CD4-positive, CD25-positive, alpha-beta regulatory T cell (primary cell): ENCODE measurements around the gene LONP1. TPM values are rescaled to one million over a fixed set of nuclear protein-coding genes. Genes with fewer than 3 reads are reported as not detected.

ENCODE experiments used
- ATAC-seq, 2 donors: fragments of 150-1000 bp; cut with Tn5 transposase; one replicate each; pipeline ENCODE4 v1.10.0; 2021; ENCODE audit warnings: low read depth in 2 of 2, moderate number of reproducible peaks in 2 of 2, moderate library complexity in 1 of 2
- DNase-seq, 3 donors: peaks; one replicate each; pipeline versions ENCODE4 v3.0.0 to v3.0.0-alpha.2; 2012 to 2022; ENCODE audit warnings: mixed read lengths in 1 of 3
- H3K27ac ChIP-seq: one replicate; pipeline ENCODE4 v1.7.0; 2013; ENCODE audit warnings: mild to moderate bottlenecking, low read length; ENCODE audit not compliant: insufficient read depth, poor library complexity, severe bottlenecking
- H3K27me3 ChIP-seq: one replicate; pipeline ENCODE4 v1.7.0; 2013; ENCODE audit warnings: low read length; ENCODE audit not compliant: control insufficient read depth, insufficient read depth
- H3K36me3 ChIP-seq: one replicate; pipeline ENCODE4 v1.7.0; 2013; ENCODE audit warnings: mild to moderate bottlenecking, low read length, moderate library complexity; ENCODE audit not compliant: control insufficient read depth, insufficient read depth
- H3K4me1 ChIP-seq: 2 replicates; pipeline ENCODE4 v1.7.0; 2013; ENCODE audit warnings: mild to moderate bottlenecking, low read length; ENCODE audit not compliant: insufficient read depth, control insufficient read depth, poor library complexity, severe bottlenecking
- H3K4me3 ChIP-seq: one replicate; pipeline ENCODE4 v1.7.0; 2013; ENCODE audit warnings: low read depth, mild to moderate bottlenecking, low read length, moderate library complexity
- H3K9me3 ChIP-seq, 2 experiments: 1 replicate in 1 of 2; 2 replicates in 1 of 2; pipeline ENCODE4 v1.7.0; 2013; ENCODE audit warnings: low read length in 2 of 2, mild to moderate bottlenecking in 1 of 2, moderate library complexity in 1 of 2; ENCODE audit not compliant: control insufficient read depth in 2 of 2
- H3K27ac Mint-ChIP-seq, 3 donors: one replicate each; pipeline ENCODE4 v1.8.0; 2020 to 2022; ENCODE audit warnings: mild to moderate bottlenecking in 3 of 3, mixed read lengths in 3 of 3, moderate library complexity in 2 of 3
- H3K27me3 Mint-ChIP-seq: one replicate; pipeline ENCODE4 v1.8.0; 2022; ENCODE audit warnings: mild to moderate bottlenecking, mixed read lengths
- H3K36me3 Mint-ChIP-seq: one replicate; pipeline ENCODE4 v1.8.0; 2020; ENCODE audit warnings: mixed read lengths
- H3K4me1 Mint-ChIP-seq, 4 donors: one replicate each; pipeline ENCODE4 v1.8.0; 2020 to 2022; ENCODE audit warnings: mixed read lengths in 4 of 4, mild to moderate bottlenecking in 1 of 4
- H3K4me3 Mint-ChIP-seq, 4 donors: one replicate each; pipeline ENCODE4 v1.8.0; 2020 to 2022; ENCODE audit warnings: mild to moderate bottlenecking in 4 of 4, mixed read lengths in 4 of 4, moderate library complexity in 3 of 4
- H3K9me3 Mint-ChIP-seq, 7 donors: one replicate each; pipeline ENCODE4 v1.8.0; 2020 to 2022; ENCODE audit warnings: mixed read lengths in 7 of 7, mild to moderate bottlenecking in 3 of 7, moderate library complexity in 2 of 7
- polyA plus RNA-seq, 4 donors: library from polyadenylated mRNA; unstranded; fragments of 300-500 nt; fragmentation: Illumina TruSeq; gene quantifications; one replicate each; pipeline ENCODE4 v1.2.3, GENCODE V29; 2021
- total RNA-seq: library from RNA; stranded (reverse); gene quantifications from one replicate; pipeline ENCODE4 v1.2.3, GENCODE V29; 2022

Gene LONP1
- total and polyA plus RNA-seq, 5 donors from 2014 or later = 16.4 to 67.6 (median 22.7) TPM

GRCh38 chr19:5694167-5694955 lies 25.6 kb downstream of the LONP1 start:
- Histone ChIP-seq H3K4me3 (no peak overlapping the region), H3K36me3 (peaks cover 57% of the 10 kb centered on the region), H3K27me3 (no peaks in the 10 kb centered on the region), H3K4me1 (peaks cover 18% of the 10 kb centered on the region), H3K9me3 (no peaks in the 10 kb centered on the region), H3K27ac (no peak overlapping the region)
- H3K27me3 Mint-ChIP-seq = peaks cover 10% of the 10 kb centered on the region
- peaks cover 0 to 2% (median 0%) of the 10 kb centered on the region in 7 donors for H3K9me3 Mint-ChIP-seq
- H3K36me3 Mint-ChIP-seq = peaks cover 8% of the 10 kb centered on the region
- no peak overlapping the region for H3K27ac Mint-ChIP-seq
- H3K4me3 Mint-ChIP-seq = peak overlapping the region in 3 of 4 donors; percentile 27 to 65 (median 35)
- H3K4me1 Mint-ChIP-seq = peaks cover 0 to 36% (median 13%) of the 10 kb centered on the region in 4 donors
- DNase-seq = no peak
- no peak for ATAC-seq

DNA sequence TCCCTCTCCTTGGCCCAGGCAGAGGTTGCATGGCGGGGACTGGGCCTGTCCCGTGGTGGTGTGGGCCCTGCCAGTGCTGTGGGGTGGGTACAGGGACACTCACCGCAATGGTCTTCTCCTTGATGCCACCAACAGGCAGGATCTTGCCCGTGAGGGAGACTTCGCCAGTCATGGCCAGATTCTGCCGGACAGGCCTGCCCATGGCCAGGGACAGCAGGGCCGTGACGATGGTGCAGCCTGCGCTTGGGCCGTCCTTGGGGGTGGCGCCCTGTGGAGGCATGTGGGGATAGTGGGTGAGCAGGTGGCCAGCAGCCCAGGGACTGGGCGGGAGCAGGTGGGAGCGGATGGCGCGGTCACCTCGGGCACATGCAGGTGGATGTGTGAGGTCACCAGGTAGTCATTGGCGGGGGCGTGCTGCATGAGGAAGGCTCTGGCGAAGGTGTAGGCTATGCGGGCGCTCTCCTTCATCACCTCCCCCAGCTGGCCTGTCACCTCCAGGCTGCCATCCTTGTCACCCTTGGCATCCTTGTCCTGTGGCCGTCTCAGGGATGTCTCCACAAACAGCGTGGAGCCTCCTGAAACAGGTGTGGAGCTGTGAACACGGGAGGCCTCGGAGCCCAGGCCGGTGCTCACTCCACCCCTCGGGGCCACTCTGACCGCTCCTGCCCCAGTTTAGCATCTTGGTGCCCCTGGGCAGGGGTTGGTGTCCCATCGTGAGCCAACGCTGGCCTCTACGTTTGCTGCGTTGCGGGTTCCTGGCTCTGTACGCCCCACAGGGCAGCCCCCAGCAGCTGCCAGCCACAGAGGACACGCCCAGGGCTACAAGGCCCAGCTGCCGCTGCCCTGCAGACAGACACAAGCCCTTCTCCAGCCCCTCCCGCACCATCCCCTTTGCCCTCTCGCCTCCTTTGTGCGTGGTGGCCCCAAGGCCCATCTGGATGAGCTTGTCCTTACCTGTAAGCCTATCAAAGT lies 26.5 kb downstream of the LONP1 start:
- no peak overlapping the region for H3K4me3 ChIP-seq
- DNase-seq = no peak
- H3K36me3 Mint-ChIP-seq = peaks cover 8% of the 10 kb centered on the region
- H3K27ac ChIP-seq = no peak overlapping the region
- H3K27me3 ChIP-seq = no peaks in the 10 kb centered on the region
- no peak for ATAC-seq
- H3K27ac Mint-ChIP-seq = no peak overlapping the region
- H3K4me1 Mint-ChIP-seq = peaks cover 0 to 39% (median 13%) of the 10 kb centered on the region in 4 donors
- peaks cover 0 to 2% (median 0%) of the 10 kb centered on the region in 7 donors for H3K9me3 Mint-ChIP-seq
- H3K4me1 ChIP-seq = peaks cover 18% of the 10 kb centered on the region
- H3K27me3 Mint-ChIP-seq = peaks cover 10% of the 10 kb centered on the region
- H3K4me3 Mint-ChIP-seq = peak overlapping the region in 1 of 4 donors; percentile 35
- no peaks in the 10 kb centered on the region for H3K9me3 ChIP-seq
- peaks cover 49% of the 10 kb centered on the region for H3K36me3 ChIP-seq

DNA sequence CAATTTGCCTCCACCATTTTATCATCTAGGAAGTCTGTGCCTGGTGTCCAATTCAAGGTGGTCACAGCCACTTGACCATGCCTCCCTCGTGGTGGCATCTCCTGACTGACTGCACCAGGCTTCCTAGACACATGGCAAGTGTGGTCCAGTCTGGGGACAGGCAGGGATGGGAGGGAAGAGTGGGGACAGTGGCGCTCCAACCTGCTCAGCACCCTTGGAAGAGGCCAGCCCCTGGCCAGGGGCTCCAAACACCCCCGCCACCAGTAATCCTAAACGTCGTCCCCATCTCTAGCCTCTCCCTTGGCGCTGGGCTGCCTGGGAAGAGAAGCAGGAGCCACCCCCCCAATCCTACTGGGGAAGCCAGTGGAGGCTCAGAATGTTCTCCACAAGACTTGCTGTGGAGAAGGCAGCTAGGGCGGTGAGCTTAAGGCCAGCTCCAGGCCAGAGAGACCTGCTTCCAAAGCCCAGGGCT lies 27.2 kb downstream of the LONP1 start:
- H3K9me3 ChIP-seq = no peaks in the 10 kb centered on the region
- peaks cover 8% of the 10 kb centered on the region for H3K36me3 Mint-ChIP-seq
- no peaks in the 10 kb centered on the region for H3K27me3 ChIP-seq
- H3K4me1 Mint-ChIP-seq = peaks cover 0 to 45% (median 16%) of the 10 kb centered on the region in 4 donors
- H3K36me3 ChIP-seq = peaks cover 49% of the 10 kb centered on the region
- DNase-seq (no peak), ATAC-seq (no peak)
- H3K27ac Mint-ChIP-seq = peak overlapping the region in 2 of 3 donors; percentile 55 to 84
- peak overlapping the region; percentile 91 for H3K27ac ChIP-seq
- H3K4me3 Mint-ChIP-seq = peak overlapping the region; percentile 85 to 96 (median 94)
- peaks cover 19% of the 10 kb centered on the region for H3K4me1 ChIP-seq
- H3K9me3 Mint-ChIP-seq = peaks cover 0 to 2% (median 0%) of the 10 kb centered on the region in 7 donors
- H3K27me3 Mint-ChIP-seq = peaks cover 10% of the 10 kb centered on the region
- no peak overlapping the region for H3K4me3 ChIP-seq

- no peak overlapping the region for H3K4me3 ChIP-seq
- H3K36me3 ChIP-seq = peaks cover 47% of the 10 kb centered on the region
- no peaks in the 10 kb centered on the region for H3K27me3 ChIP-seq
- DNase-seq = no peak
- Mint-ChIP-seq H3K9me3 (peaks cover 0 to 2% (median 0%) of the 10 kb centered on the region in 7 donors), H3K36me3 (peaks cover 8% of the 10 kb centered on the region), H3K4me1 (peaks cover 0 to 45% (median 16%) of the 10 kb centered on the region in 4 donors), H3K27me3 (peaks cover 10% of the 10 kb centered on the region), H3K4me3 (peak overlapping the region; percentile 85 to 96 (median 94)), H3K27ac (peak overlapping the region in 2 of 3 donors; percentile 84 to 86)
- peak overlapping the region; percentile 91 for H3K27ac ChIP-seq
- H3K9me3 ChIP-seq = no peaks in the 10 kb centered on the region
- no peak for ATAC-seq
- peaks cover 26% of the 10 kb centered on the region for H3K4me1 ChIP-seq
Observed at GRCh38 chr19:5691822-5692722, 27.9 kb downstream of the LONP1 start.

- Mint-ChIP-seq H3K36me3 (peaks cover 8% of the 10 kb centered on the region), H3K27ac (peak overlapping the region; percentile 95 to 98 (median 97)), H3K27me3 (peaks cover 10% of the 10 kb centered on the region), H3K9me3 (peaks cover 0 to 2% (median 0%) of the 10 kb centered on the region in 7 donors), H3K4me3 (peak overlapping the region; percentile 85 to 96 (median 94)), H3K4me1 (peaks cover 0 to 49% (median 16%) of the 10 kb centered on the region in 4 donors)
- Histone ChIP-seq H3K4me3 (peak overlapping the region; percentile 65), H3K27me3 (no peaks in the 10 kb centered on the region), H3K27ac (peak overlapping the region; percentile 91), H3K4me1 (peaks cover 34% of the 10 kb centered on the region), H3K9me3 (no peaks in the 10 kb centered on the region), H3K36me3 (peaks cover 39% of the 10 kb centered on the region)
- DNase-seq = peak in 2 of 3 donors; percentile 43 to 51
- ATAC-seq = no peak
Observed at GRCh38 chr19:5690955-5691821, 28.8 kb downstream of the LONP1 start.

DNA sequence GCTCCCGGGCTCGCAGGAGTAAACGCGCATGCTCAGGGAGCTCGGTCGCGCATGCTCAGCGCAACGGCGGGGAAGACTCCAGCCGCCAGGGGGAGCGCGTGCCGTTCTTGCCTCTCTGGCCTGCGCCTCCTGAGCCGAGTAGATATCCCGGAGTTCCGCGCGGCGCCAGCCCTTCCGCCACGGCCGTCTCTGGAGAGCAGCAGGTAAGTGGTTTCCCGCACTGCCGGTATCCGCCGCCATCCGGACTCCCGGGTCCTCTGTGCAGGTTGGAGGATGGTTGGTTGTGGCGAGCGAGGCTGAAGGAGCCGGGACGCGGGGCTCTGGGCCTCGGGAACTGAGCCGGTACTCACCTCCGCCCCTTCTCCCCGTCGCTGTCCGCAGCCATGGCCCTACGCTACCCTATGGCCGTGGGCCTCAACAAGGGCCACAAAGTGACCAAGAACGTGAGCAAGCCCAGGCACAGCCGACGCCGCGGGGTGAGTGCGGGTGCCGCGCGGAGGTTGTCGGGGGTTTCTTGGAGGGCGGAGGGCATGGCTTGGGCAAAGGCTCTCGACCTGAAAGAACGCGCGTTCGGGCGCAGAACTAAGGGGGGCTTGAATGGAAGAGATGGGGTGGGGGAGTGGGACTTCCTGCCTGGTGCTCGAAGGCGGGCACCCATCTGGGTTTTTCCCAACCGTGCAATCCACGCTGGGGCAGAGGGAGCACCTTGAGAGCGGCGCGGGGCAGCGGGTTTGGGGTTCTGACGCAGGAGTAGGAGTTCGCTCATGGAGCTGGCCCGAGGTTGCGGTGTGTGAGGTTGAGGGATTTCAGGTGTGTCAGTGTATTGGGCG lies 29.6 kb downstream of the LONP1 start, which contains the start of gene RPL36:
TSS of gene RPL36 (plus strand) at position 171 of the 830 bp plus-strand sequence. CDS start at position 384, 213 bp downstream.
- DNase-seq (peak; percentile 96 to 98 (median 97)), ATAC-seq (peak; percentile 68 to 71)
- H3K27me3 Mint-ChIP-seq = peaks cover 10% of the 10 kb centered on the region
- H3K36me3 Mint-ChIP-seq = peaks cover 8% of the 10 kb centered on the region
- peak within 1 kb of the TSS; percentile 85 to 96 (median 94) for H3K4me3 Mint-ChIP-seq
- peaks cover 0 to 2% (median 0%) of the 10 kb centered on the region in 7 donors for H3K9me3 Mint-ChIP-seq
- peaks cover 0 to 55% (median 16%) of the 10 kb centered on the region in 4 donors for H3K4me1 Mint-ChIP-seq
- Histone ChIP-seq H3K4me3 (peak within 1 kb of the TSS; percentile 65), H3K27me3 (no peaks in the 10 kb centered on the region), H3K36me3 (peaks cover 31% of the 10 kb centered on the region), H3K27ac (peak within 1 kb of the TSS; percentile 91), H3K4me1 (peaks cover 36% of the 10 kb centered on the region), H3K9me3 (no peaks in the 10 kb centered on the region)
- H3K27ac Mint-ChIP-seq = peak within 1 kb of the TSS; percentile 95 to 98 (median 97)
